Iris pigment epithelial cell (primary cell): ENCODE measurements around the gene CHPF.

Experiments used
- DNase-seq: peaks from one replicate; pipeline ENCODE4 v3.0.0-alpha.2; 2011; ENCODE audit warnings: low read depth

CHPF gene, protein sequence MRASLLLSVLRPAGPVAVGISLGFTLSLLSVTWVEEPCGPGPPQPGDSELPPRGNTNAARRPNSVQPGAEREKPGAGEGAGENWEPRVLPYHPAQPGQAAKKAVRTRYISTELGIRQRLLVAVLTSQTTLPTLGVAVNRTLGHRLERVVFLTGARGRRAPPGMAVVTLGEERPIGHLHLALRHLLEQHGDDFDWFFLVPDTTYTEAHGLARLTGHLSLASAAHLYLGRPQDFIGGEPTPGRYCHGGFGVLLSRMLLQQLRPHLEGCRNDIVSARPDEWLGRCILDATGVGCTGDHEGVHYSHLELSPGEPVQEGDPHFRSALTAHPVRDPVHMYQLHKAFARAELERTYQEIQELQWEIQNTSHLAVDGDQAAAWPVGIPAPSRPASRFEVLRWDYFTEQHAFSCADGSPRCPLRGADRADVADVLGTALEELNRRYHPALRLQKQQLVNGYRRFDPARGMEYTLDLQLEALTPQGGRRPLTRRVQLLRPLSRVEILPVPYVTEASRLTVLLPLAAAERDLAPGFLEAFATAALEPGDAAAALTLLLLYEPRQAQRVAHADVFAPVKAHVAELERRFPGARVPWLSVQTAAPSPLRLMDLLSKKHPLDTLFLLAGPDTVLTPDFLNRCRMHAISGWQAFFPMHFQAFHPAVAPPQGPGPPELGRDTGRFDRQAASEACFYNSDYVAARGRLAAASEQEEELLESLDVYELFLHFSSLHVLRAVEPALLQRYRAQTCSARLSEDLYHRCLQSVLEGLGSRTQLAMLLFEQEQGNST

GRCh38 chr2:219543596-219544358 is at the start of gene CHPF, which contains the start of gene TMEM198:
Gene CHPF, minus strand, starts transcription at chr2:219543809. Its CDS starts 271 bp downstream, at chr2:219543538.
Gene TMEM198, plus strand, starts transcription at chr2:219544028. Its CDS starts 700 bp downstream, at chr2:219544728.
- DNase-seq = peak; percentile 97

GRCh38 chr2:219593154-219593553 is 49.5 kb upstream of the CHPF start:
- no peak for DNase-seq

- DNase-seq = peak; percentile 23
These were observed 49.1 kb upstream of the CHPF start for GRCh38 chr2:219592736-219593135.

DNA sequence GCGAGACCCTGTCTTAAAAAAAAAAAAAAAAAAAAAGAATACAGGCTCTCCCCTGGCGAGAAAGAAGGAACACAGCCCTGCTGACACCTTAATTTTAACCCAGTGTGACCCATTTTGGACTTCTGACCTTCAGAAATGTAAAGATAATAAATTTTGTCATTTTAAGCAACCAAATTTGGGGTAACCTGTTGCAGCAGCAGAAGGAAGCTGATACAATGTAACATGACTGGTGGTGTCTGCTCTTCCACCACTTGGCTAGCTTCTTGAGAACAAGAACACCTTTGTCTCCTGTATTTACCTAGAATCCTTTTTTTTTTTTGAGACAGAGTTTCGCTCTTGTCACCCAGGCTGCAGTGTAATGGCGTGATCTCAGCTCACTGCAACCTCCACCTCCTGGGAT is 47.5 kb upstream of the CHPF start:
- no peak for DNase-seq

DNA sequence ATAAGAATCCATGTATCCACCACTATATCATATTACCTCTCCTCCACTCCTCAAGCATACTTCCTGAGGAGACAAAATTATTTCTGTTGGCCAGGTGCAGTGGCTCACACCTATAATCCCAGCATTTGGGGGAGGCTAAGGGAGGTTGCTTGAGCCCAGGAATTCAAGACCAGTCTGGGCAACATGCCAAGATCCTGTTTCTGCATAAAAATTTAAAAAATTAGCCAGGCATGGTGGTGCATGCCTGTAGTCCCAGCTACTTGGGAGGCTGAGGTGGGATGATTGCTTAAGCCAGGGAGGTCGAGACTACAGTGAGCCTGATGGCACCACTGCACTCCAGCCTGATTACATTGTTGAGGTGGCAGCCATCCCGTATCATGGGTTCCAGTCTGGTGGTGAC is 37.7 kb upstream of the CHPF start:
- no peak for DNase-seq

DNA sequence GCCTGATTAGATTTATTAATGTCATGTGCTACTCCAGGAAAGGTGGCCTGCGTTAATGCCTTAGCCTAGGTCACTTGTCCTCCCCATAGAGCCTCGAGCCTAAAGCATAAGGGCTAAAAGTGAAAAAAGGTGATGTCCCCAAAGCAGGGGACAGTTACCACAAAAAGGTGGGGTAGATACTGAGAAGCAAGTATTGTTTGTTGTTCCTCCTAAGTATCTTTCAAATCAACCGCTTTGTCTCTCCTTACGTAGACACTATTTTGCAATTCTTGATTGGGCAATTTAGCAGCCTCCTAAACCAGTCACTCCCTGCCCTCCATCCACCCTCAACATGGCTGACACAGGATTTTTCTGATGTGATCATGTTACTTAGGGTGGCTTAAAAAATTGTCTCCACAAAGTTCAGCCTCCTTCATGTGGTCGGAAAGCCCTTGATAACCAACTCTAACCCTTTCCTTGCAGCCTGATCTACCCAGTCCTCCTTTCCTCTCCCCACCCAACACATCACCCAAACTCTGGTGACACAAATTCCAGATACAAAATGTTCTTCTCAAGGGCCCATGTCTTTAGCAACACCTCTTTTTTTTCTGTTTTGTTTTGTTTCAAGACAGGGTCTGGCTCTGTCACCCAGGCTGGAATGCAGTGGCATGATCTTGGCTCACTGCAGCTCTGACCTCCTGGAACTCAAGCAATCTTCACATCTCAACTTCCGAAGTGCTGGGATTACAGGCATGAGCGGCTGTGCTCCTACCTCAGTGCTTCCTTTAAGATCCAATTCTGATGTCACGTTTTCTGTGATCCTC is 35.4 kb upstream of the CHPF start:
- peak; percentile 82 for DNase-seq

GRCh38 chr2:219576505-219577388 is 33.1 kb upstream of the CHPF start:
- DNase-seq = no peak

- DNase-seq = no peak
These were observed 32.2 kb upstream of the CHPF start for GRCh38 chr2:219575566-219576504.

DNA sequence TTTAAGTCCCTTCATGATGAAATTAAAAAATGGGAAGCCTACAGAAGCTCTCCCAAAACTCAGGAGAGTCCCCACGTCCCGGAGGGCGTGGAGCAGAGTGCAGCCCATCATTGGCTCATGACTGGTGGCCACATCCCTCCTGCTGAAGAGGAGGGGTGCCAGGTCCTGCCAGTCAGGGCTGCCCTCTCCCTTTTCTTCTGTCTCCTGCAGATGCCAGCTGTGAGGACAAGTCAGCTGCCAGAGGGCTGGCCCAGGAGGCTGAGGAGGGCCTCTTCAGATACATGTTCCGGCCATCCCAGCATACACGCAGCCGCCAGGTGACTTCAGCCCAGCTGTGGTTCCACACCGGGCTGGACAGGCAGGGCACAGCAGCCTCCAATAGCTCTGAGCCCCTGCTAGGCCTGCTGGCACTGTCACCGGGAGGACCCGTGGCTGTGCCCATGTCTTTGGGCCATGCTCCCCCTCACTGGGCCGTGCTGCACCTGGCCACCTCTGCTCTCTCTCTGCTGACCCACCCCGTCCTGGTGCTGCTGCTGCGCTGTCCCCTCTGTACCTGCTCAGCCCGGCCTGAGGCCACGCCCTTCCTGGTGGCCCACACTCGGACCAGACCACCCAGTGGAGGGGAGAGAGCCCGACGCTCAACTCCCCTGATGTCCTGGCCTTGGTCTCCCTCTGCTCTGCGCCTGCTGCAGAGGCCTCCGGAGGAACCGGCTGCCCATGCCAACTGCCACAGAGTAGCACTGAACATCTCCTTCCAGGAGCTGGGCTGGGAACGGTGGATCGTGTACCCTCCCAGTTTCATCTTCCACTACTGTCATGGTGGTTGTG is 31.1 kb upstream of the CHPF start:
- no peak for DNase-seq

DNA sequence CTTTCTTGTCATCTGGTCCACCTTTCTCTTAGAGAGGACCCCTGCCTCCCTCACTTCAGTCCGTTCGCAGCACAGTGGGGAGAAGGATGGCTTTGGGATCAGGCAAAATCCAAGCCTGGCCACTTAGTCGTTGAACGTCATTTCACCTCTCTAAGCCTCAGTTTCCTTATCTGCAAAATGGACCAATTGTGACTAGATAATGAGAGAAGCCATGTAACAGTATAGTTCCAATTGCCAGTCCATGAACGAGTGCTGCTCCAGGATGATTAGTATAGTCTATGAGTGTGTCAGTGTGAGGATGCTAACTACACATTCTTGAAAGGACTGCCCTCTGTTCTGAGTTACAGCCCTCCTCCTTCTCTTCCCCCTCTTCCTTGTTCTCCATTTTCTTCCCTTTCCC is 29.6 kb upstream of the CHPF start:
- no peak for DNase-seq

DNA sequence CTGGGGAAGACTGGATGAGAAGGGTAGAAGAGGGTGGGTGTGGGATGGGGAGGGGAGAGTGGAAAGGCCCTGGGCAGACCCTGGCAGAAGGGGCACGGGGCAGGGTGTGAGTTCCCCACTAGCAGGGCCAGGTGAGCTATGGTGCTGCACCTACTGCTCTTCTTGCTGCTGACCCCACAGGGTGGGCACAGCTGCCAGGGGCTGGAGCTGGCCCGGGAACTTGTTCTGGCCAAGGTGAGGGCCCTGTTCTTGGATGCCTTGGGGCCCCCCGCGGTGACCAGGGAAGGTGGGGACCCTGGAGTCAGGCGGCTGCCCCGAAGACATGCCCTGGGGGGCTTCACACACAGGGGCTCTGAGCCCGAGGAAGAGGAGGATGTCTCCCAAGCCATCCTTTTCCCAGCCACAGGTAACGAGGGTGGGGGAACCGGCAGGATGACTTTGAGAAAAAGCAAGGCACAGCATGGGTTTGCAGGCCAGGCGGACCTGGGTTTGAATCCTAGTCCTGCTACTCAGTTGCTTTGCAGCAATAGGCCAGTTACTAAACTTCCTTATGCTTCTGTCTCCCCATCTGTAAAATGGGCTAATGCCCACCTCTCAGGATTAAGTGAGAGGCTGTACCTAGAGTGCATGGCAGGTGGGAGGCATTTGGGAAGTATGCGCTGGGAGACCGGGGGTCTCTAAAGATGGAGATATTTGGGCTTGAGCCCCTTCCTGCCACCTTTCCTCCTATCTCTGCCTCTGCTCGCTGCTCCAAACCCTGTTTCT is 28.8 kb upstream of the CHPF start, which contains the start of gene INHA:
INHA (plus strand) TSS at position 74 of the 765 bp plus-strand sequence; CDS start at position 139, 65 bp downstream.
- no peak for DNase-seq

DNA sequence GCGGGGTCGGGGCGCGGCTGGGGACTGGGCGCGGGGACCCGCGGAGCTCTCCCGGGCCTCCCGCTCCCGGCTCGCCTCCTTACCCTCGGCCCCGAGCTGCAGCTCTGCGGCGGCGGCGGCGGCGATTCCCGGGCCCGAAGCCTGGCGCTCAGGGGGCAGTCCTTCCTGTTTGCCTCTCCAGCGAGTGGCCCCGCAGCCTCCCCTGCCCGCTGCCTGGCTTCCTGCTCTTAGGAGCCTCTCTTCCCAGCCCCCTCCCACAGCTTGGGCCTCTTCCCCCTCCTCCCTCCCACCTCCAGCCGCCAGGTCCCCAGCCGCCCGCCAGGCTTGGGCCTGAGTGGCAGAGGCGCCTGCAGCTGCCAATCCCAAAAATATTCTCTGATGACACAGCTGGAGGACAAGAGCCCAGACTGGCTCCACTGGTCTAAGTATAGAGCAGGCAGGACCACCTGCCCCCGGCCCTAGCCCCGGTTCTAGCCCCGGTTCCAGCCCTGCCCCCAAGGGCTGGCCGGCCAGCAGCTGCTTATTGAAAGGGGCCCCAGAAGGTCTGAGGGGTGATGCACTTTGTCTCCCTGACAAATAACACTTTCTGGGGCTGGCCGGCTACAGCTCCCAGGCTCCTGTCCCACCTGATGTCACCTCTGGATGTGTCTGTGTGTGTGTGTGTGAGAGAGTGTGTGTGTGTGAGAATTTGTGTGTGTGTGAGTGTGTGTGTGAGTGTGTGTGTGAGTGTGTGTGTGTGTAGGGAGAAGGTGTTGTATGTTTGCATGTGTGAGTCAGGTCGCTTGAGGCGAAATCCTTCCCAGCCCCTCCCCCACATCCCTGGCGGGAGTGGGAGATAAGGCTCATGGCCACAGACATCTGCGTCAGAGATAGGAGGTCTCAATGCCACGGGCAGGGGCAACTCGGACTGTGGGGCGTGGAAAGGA is 28.0 kb upstream of the CHPF start, which contains the start of gene OBSL1:
OBSL1 (minus strand) TSS at position 229 of the 926 bp plus-strand sequence. CDS start 307 bp downstream, outside the sequence.
- peak; percentile 60 for DNase-seq

GRCh38 chr2:219570924-219571310 is 27.3 kb upstream of the CHPF start:
- peak; percentile 46 for DNase-seq

DNA sequence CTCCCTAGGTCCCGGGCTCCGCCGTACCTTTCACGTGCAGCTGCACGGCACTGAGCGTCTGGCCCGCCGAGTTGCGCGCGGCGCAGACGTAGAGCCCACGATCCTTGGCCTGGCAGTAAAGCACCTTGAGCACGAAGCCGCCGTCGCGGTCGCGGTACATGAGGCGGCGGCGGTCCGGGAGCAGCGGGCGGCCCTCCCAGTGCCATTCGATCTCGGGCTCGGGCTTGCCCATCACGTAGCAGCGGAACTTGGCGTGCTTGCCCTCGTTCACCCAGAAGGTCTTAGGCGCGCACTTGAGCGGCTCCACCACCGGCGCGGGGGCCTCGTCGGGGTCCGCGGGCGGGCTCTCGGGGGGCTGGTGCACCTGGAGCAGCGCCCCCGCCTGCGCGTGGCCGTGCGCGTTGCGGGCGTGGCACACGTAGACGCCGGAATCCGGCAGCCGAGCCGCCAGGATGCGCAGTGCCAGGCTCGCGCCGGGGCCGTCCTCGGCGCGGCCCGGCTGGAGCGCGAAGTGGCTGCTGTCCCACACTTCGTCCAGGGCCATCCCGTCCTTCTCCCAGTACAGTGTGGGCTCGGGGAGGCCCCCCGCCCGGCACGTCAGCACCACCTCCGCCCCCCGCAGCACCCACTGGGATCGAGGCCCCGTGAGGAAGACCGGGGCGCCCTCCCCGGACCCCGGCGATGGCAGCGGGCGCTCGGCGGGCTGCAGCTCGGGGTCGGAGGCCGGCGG is 26.8 kb upstream of the CHPF start:
- DNase-seq = peak; percentile 23

DNA sequence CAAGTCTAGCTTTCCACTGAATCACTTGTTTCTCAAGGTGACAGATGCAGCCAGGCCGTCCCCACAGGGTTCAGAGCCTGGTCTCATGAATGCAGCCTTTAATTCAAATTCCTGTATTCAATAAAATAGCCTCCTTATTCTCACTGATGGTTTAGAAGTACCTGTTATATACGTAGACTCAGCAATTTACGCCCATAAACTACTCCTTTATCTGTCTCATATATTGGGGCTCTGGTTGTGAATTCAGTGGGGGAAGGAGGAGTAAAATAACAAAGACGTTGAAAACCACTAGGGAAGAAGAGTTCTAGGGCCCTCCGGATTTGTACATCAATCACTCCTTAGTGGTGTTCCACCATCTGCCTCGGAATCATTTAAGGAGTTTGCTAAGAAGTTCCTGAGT is 26.0 kb upstream of the CHPF start:
- no peak for DNase-seq

- DNase-seq = no peak
These were observed 25.4 kb upstream of the CHPF start for GRCh38 chr2:219569041-219569440.
